NB4 (cell line): ENCODE data around the gene WASL.

Experiments
- CTCF ChIP-seq: IDR thresholded peaks from one replicate; pipeline ENCODE4 v1.5.1; 2012; ENCODE audit warnings: low read depth, low read length
- POLR2A ChIP-seq: IDR thresholded peaks from 2 replicates; pipeline ENCODE4 v1.6.1; 2011; ENCODE audit warnings: mild to moderate bottlenecking; ENCODE audit not compliant: insufficient read length; ENCODE audit errors: extremely low read depth
- TF ChIP-seq, protein P1 (sequence below): IDR thresholded peaks from 2 replicates; pipeline ENCODE4 v1.6.1; 2011; ENCODE audit warnings: low read depth, low read length

DNA sequence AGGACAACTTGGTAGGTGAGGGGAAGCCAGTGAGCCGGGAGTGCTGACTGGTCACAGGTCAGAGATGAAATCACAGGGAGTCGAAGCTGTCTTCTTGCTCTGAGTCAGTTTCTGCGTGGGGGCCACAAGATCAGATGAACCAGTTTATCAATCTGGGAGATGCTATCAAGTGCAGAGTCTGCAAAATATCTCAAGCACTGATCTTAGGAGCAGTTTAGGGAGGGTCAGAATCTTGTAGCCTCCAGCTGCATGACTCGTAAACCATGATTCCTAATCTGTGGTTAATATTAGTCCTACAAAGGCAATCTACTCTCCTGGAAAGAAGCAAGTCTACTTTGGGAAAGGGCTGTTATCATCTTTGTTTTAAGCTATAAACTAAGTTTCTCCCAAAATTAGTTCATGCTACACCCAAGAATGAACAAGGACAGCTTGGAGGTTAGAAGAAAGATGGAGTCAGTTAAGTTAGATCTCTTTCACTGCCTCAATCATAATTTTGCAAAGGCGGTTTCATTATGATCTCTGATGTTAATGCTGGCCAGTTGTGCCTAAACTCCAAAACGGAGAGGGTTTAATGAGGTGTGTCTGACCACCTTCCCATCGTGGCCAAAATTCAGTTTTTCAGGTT, 101.6 kb downstream of the WASL start:
- no peak for TF ChIP-seq CTCF
- TF ChIP-seq POLR2A: no peak
- TF ChIP-seq, protein P1, sequence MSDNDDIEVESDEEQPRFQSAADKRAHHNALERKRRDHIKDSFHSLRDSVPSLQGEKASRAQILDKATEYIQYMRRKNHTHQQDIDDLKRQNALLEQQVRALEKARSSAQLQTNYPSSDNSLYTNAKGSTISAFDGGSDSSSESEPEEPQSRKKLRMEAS: no peak
